Measurements from ENCODE around the gene RASSF3. TPM values are rescaled to one million over a fixed set of nuclear protein-coding genes. Genes with fewer than 3 reads are reported as not detected.

RASSF3 gene
- total RNA-seq, 1 experiment from 2014 or later = 107 TPM

DNA sequence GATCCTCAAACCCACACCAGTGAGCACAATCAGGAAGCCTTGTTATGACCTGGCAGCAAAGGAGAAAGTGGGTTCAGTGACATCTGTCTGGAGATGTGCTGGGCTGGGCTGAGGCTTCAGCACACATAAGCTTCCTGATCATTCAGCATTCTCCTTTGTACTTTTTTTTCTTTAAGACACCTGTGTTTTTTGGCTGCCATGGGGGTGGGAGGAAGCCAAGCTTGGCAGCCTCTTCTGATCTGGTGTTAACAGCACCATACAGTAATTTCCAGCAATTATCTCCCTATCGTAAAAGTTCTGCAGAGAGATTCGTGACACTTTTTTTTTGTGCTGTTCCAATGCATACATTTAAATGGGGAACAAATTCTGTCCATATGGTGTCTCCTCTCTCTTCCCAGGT, 38.9 kb upstream of the RASSF3 start:
- no peak for ATAC-seq
- POLR2A ChIA-PET = no interaction called here
- no peak overlapping the region for H3K4me3 ChIP-seq (ENCODE audit: low read depth in 2 of 2, low read length in 2 of 2)
- in situ Hi-C loops (cut with HindIII; ENCODE audit: low pct_unique_long_range_greater_than_20kb, low sequenced_read_pairs) = no loop called here
- no peaks in the 10 kb centered on the region for H3K36me3 ChIP-seq (ENCODE audit: control insufficient read depth, insufficient read depth, low read length)
- H3K27ac ChIP-seq (ENCODE audit: low read length) = no peak overlapping the region
- peaks cover 7% of the 10 kb centered on the region for H3K9me3 ChIP-seq (ENCODE audit: control insufficient read depth, insufficient read depth, low read depth, low read length)
- BruUV-seq (replicated peaks) = no TSS peak
- TF ChIP-seq POLR2AphosphoS5 (IDR thresholded peaks at IDR 0.05; ENCODE audit: low read depth, low read length) = no peak
- no peak for TF ChIP-seq SIN3A (IDR thresholded peaks at IDR 0.05; ENCODE audit: borderline replicate concordance, insufficient read depth, low read depth, low read length)
- no peak for TF ChIP-seq TCF7L2 (IDR thresholded peaks at IDR 0.05; ENCODE audit: low read depth, low read length)
- TF ChIP-seq, protein P1, sequence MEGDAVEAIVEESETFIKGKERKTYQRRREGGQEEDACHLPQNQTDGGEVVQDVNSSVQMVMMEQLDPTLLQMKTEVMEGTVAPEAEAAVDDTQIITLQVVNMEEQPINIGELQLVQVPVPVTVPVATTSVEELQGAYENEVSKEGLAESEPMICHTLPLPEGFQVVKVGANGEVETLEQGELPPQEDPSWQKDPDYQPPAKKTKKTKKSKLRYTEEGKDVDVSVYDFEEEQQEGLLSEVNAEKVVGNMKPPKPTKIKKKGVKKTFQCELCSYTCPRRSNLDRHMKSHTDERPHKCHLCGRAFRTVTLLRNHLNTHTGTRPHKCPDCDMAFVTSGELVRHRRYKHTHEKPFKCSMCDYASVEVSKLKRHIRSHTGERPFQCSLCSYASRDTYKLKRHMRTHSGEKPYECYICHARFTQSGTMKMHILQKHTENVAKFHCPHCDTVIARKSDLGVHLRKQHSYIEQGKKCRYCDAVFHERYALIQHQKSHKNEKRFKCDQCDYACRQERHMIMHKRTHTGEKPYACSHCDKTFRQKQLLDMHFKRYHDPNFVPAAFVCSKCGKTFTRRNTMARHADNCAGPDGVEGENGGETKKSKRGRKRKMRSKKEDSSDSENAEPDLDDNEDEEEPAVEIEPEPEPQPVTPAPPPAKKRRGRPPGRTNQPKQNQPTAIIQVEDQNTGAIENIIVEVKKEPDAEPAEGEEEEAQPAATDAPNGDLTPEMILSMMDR (IDR thresholded peaks at IDR 0.05) = no peak
- TF ChIP-seq, protein P2, sequence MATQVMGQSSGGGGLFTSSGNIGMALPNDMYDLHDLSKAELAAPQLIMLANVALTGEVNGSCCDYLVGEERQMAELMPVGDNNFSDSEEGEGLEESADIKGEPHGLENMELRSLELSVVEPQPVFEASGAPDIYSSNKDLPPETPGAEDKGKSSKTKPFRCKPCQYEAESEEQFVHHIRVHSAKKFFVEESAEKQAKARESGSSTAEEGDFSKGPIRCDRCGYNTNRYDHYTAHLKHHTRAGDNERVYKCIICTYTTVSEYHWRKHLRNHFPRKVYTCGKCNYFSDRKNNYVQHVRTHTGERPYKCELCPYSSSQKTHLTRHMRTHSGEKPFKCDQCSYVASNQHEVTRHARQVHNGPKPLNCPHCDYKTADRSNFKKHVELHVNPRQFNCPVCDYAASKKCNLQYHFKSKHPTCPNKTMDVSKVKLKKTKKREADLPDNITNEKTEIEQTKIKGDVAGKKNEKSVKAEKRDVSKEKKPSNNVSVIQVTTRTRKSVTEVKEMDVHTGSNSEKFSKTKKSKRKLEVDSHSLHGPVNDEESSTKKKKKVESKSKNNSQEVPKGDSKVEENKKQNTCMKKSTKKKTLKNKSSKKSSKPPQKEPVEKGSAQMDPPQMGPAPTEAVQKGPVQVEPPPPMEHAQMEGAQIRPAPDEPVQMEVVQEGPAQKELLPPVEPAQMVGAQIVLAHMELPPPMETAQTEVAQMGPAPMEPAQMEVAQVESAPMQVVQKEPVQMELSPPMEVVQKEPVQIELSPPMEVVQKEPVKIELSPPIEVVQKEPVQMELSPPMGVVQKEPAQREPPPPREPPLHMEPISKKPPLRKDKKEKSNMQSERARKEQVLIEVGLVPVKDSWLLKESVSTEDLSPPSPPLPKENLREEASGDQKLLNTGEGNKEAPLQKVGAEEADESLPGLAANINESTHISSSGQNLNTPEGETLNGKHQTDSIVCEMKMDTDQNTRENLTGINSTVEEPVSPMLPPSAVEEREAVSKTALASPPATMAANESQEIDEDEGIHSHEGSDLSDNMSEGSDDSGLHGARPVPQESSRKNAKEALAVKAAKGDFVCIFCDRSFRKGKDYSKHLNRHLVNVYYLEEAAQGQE (IDR thresholded peaks at IDR 0.05; ENCODE audit: insufficient read depth in 1 of 2, low read depth in 2 of 2, low read length in 1 of 2) = no peak
- DNase-seq (ENCODE audit: low read depth, low spot score) = no peak
- no peaks in the 10 kb centered on the region for H3K4me1 ChIP-seq (ENCODE audit: control insufficient read depth, insufficient read depth, low read length)
- intact Hi-C loops (cut with micrococcal nuclease; ENCODE audit: unreplicated experiment) = no loop called here
- CTCF ChIA-PET = no interaction called here
- H3K27me3 ChIP-seq (ENCODE audit: control insufficient read depth, insufficient read depth, low read length) = no peaks in the 10 kb centered on the region

DNA sequence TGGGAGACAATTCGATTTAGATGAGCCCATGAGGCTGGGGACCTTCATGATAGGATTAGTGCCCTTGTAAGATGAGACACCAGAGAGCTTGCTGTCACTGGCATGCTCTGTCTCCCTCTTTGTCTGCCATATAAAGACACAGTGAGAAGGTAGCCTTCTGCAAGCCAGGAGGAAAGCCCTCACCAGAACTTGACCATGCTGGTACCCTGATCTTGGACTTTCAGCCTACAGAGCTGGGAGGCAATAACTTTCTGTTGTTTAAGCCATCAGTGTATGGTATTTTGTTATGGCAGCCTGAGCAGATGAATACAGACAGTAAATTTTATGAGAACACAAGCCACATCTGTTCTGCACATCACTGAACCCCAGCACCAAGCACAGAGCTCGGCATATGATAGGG, 38.1 kb upstream of the RASSF3 start:
- ATAC-seq (no peak), DNase-seq (ENCODE audit: low read depth, low spot score) (no peak)
- CTCF ChIA-PET = no interaction called here
- H3K9me3 ChIP-seq (ENCODE audit: control insufficient read depth, insufficient read depth, low read depth, low read length) = peaks cover 7% of the 10 kb centered on the region
- intact Hi-C loops (cut with micrococcal nuclease; ENCODE audit: unreplicated experiment) = no loop called here
- H3K36me3 ChIP-seq (ENCODE audit: control insufficient read depth, insufficient read depth, low read length) = no peaks in the 10 kb centered on the region
- no peaks in the 10 kb centered on the region for H3K27me3 ChIP-seq (ENCODE audit: control insufficient read depth, insufficient read depth, low read length)
- no peak overlapping the region for H3K4me3 ChIP-seq (ENCODE audit: low read depth in 2 of 2, low read length in 2 of 2)
- no peaks in the 10 kb centered on the region for H3K4me1 ChIP-seq (ENCODE audit: control insufficient read depth, insufficient read depth, low read length)
- H3K27ac ChIP-seq (ENCODE audit: low read length) = no peak overlapping the region
- TF ChIP-seq TCF7L2 (IDR thresholded peaks at IDR 0.05; ENCODE audit: low read depth, low read length) (no peak), SIN3A (IDR thresholded peaks at IDR 0.05; ENCODE audit: borderline replicate concordance, insufficient read depth, low read depth, low read length) (no peak), POLR2AphosphoS5 (IDR thresholded peaks at IDR 0.05; ENCODE audit: low read depth, low read length) (no peak)
- TF ChIP-seq, protein P1 (IDR thresholded peaks at IDR 0.05) = no peak
- TF ChIP-seq, protein P2 (IDR thresholded peaks at IDR 0.05; ENCODE audit: insufficient read depth in 1 of 2, low read depth in 2 of 2, low read length in 1 of 2) = no peak
- in situ Hi-C loops (cut with HindIII; ENCODE audit: low pct_unique_long_range_greater_than_20kb, low sequenced_read_pairs) = no loop called here
- BruUV-seq (replicated peaks) = no TSS peak
- POLR2A ChIA-PET = no interaction called here

Measured in Panc1 (cell line).